Measurements from ENCODE around the gene ALPI. TPM values are rescaled to one million over a fixed set of nuclear protein-coding genes. Genes with fewer than 3 reads are reported as not detected.
"Not testable (repeated sequence)": the region's sequence is repeated elsewhere in the genome, so short reads cannot be mapped to it uniquely, and the experiment has no call there.

The ALPI gene
- total and polyA plus RNA-seq, 5 donors: not detected

GRCh38 chr2:232436381-232437194, 19.4 kb upstream of the ALPI start:
- Histone ChIP-seq H3K27me3 (ENCODE audit: control insufficient read depth, insufficient read depth) (no peaks in the 10 kb centered on the region), H3K27ac (ENCODE audit: low read length) (no peak overlapping the region), H3K9me3 (ENCODE audit: control insufficient read depth, low read length) (no peaks in the 10 kb centered on the region), H3K4me3 (ENCODE audit: low read length) (no peak overlapping the region), H3K4me1 (ENCODE audit: control insufficient read depth, insufficient read depth, low read length) (no peaks in the 10 kb centered on the region)
- intact Hi-C loops (cut with DNase I): loop anchor here in 2 of 4 donors (5.0 kb wide), 2 partner anchors 529 to 534 kb away; no protein-coding TSS in a partner anchor
- ATAC-seq: no peak
- DNase-seq: peak in 1 of 3 donors; percentile 7
- WGBS: 82% methylated on average over 15 of the region's 15 CpGs

- Histone ChIP-seq H3K4me3 (ENCODE audit: low read length) (no peak overlapping the region), H3K27me3 (ENCODE audit: control insufficient read depth, insufficient read depth) (no peaks in the 10 kb centered on the region), H3K27ac (ENCODE audit: low read length) (no peak overlapping the region), H3K4me1 (ENCODE audit: control insufficient read depth, insufficient read depth, low read length) (no peaks in the 10 kb centered on the region), H3K9me3 (ENCODE audit: control insufficient read depth, low read length) (no peaks in the 10 kb centered on the region)
- DNase-seq (no peak), ATAC-seq (no peak)
- 92% methylated on average over 12 of the region's 12 CpGs for WGBS
- intact Hi-C loops (cut with DNase I): loop anchor here in 2 of 4 donors (5.0 kb wide), 2 partner anchors 530 to 535 kb away; no protein-coding TSS in a partner anchor
These were observed 18.8 kb upstream of the ALPI start for GRCh38 chr2:232437195-232437571.

GRCh38 chr2:232438091-232438490, 17.9 kb upstream of the ALPI start:
- Histone ChIP-seq H3K27ac (ENCODE audit: low read length) (no peak overlapping the region), H3K9me3 (ENCODE audit: control insufficient read depth, low read length) (no peaks in the 10 kb centered on the region), H3K4me3 (ENCODE audit: low read length) (no peak overlapping the region), H3K27me3 (ENCODE audit: control insufficient read depth, insufficient read depth) (no peaks in the 10 kb centered on the region), H3K4me1 (ENCODE audit: control insufficient read depth, insufficient read depth, low read length) (no peaks in the 10 kb centered on the region)
- intact Hi-C loops (cut with DNase I): loop anchor here in 2 of 4 donors (5.0 kb wide), 2 partner anchors 531 to 536 kb away; no protein-coding TSS in a partner anchor
- WGBS: 83% methylated on average over 12 of the region's 12 CpGs
- DNase-seq: peak in 1 of 3 donors; percentile 10
- ATAC-seq: no peak

GRCh38 chr2:232438951-232439757, 16.8 kb upstream of the ALPI start:
- no peaks in the 10 kb centered on the region for H3K9me3 ChIP-seq (ENCODE audit: control insufficient read depth, low read length)
- H3K4me1 ChIP-seq (ENCODE audit: control insufficient read depth, insufficient read depth, low read length): no peaks in the 10 kb centered on the region
- intact Hi-C loops (cut with DNase I): loop anchor here in 2 of 4 donors (5.0 kb wide), 2 partner anchors 532 to 537 kb away; no protein-coding TSS in a partner anchor
- ATAC-seq (peak; percentile 53 to 59), DNase-seq (peak in 1 of 3 donors; percentile 60)
- no peaks in the 10 kb centered on the region for H3K27me3 ChIP-seq (ENCODE audit: control insufficient read depth, insufficient read depth)
- 70% methylated on average over 21 of the region's 22 CpGs for WGBS
- H3K4me3 ChIP-seq (ENCODE audit: low read length): no peak overlapping the region
- no peak overlapping the region for H3K27ac ChIP-seq (ENCODE audit: low read length)

GRCh38 chr2:232439758-232440135, 16.2 kb upstream of the ALPI start:
- DNase-seq (peak in 1 of 3 donors; percentile 33), ATAC-seq (no peak)
- Histone ChIP-seq H3K4me1 (ENCODE audit: control insufficient read depth, insufficient read depth, low read length) (no peaks in the 10 kb centered on the region), H3K9me3 (ENCODE audit: control insufficient read depth, low read length) (no peaks in the 10 kb centered on the region), H3K27me3 (ENCODE audit: control insufficient read depth, insufficient read depth) (no peaks in the 10 kb centered on the region), H3K27ac (ENCODE audit: low read length) (no peak overlapping the region), H3K4me3 (ENCODE audit: low read length) (no peak overlapping the region)
- intact Hi-C loops (cut with DNase I): loop anchor here in 3 of 4 donors (5.0 kb wide), 2 partner anchors 532 to 537 kb away; no protein-coding TSS in a partner anchor
- 32% methylated on average over 2 of the region's 5 CpGs for WGBS

GRCh38 chr2:232440220-232441018, 15.5 kb upstream of the ALPI start:
- not testable (repeated sequence) for H3K27me3 ChIP-seq (ENCODE audit: control insufficient read depth, insufficient read depth); H3K4me3 ChIP-seq (ENCODE audit: low read length); H3K4me1 ChIP-seq (ENCODE audit: control insufficient read depth, insufficient read depth, low read length); H3K27ac ChIP-seq (ENCODE audit: low read length); H3K9me3 ChIP-seq (ENCODE audit: control insufficient read depth, low read length)
- ATAC-seq (peak; percentile 76 to 81), DNase-seq (peak; percentile 80 to 93 (median 92))
- intact Hi-C loops (cut with DNase I): loop anchor here in 1 of 4 donors (5.0 kb wide), 1 partner anchor 533 kb away; no protein-coding TSS in a partner anchor
- WGBS: 20% methylated on average over 15 of the region's 16 CpGs

- WGBS: 74% methylated on average over 12 of the region's 12 CpGs
- intact Hi-C loops (cut with DNase I): loop anchor here in 1 of 4 donors (5.0 kb wide), 1 partner anchor 534 kb away; no protein-coding TSS in a partner anchor
- Histone ChIP-seq H3K27me3 (ENCODE audit: control insufficient read depth, insufficient read depth) (no peaks in the 10 kb centered on the region), H3K27ac (ENCODE audit: low read length) (no peak overlapping the region), H3K9me3 (ENCODE audit: control insufficient read depth, low read length) (no peaks in the 10 kb centered on the region), H3K4me3 (ENCODE audit: low read length) (no peak overlapping the region), H3K4me1 (ENCODE audit: control insufficient read depth, insufficient read depth, low read length) (no peaks in the 10 kb centered on the region)
- DNase-seq: no peak
- no peak for ATAC-seq
These were observed 14.8 kb upstream of the ALPI start for GRCh38 chr2:232441147-232441651.

- H3K27me3 ChIP-seq (ENCODE audit: control insufficient read depth, insufficient read depth); H3K4me1 ChIP-seq (ENCODE audit: control insufficient read depth, insufficient read depth, low read length); H3K4me3 ChIP-seq (ENCODE audit: low read length); H3K9me3 ChIP-seq (ENCODE audit: control insufficient read depth, low read length); H3K27ac ChIP-seq (ENCODE audit: low read length); DNase-seq; ATAC-seq: not testable (repeated sequence)
- intact Hi-C loops (cut with DNase I): loop anchor here in 1 of 4 donors (5.0 kb wide), 1 partner anchor 535 kb away; no protein-coding TSS in a partner anchor
- 79% methylated on average over 9 of the region's 10 CpGs for WGBS
These were observed 14.0 kb upstream of the ALPI start for GRCh38 chr2:232441922-232442321.

- DNase-seq (peak in 1 of 3 donors; percentile 57), ATAC-seq (peak in 1 of 2 donors; percentile 27)
- intact Hi-C loops (cut with DNase I): loop anchor here in 1 of 4 donors (5.0 kb wide), 1 partner anchor 535 kb away; no protein-coding TSS in a partner anchor
- not testable (repeated sequence) for H3K27ac ChIP-seq (ENCODE audit: low read length); H3K27me3 ChIP-seq (ENCODE audit: control insufficient read depth, insufficient read depth); H3K9me3 ChIP-seq (ENCODE audit: control insufficient read depth, low read length); H3K4me1 ChIP-seq (ENCODE audit: control insufficient read depth, insufficient read depth, low read length); H3K4me3 ChIP-seq (ENCODE audit: low read length)
- WGBS: 47% methylated on average over 13 of the region's 13 CpGs
These were observed 13.5 kb upstream of the ALPI start for GRCh38 chr2:232442431-232442830.

GRCh38 chr2:232443047-232443446, 12.9 kb upstream of the ALPI start:
- DNase-seq; H3K4me1 ChIP-seq (ENCODE audit: control insufficient read depth, insufficient read depth, low read length); H3K27me3 ChIP-seq (ENCODE audit: control insufficient read depth, insufficient read depth); H3K9me3 ChIP-seq (ENCODE audit: control insufficient read depth, low read length); H3K4me3 ChIP-seq (ENCODE audit: low read length); H3K27ac ChIP-seq (ENCODE audit: low read length): not testable (repeated sequence)
- WGBS: 76% methylated on average over 12 of the region's 13 CpGs
- peak in 1 of 2 donors; percentile 43 for ATAC-seq
- intact Hi-C loops (cut with DNase I): loop anchor here in 1 of 4 donors (5.0 kb wide), 1 partner anchor 536 kb away; no protein-coding TSS in a partner anchor

All from right cardiac atrium (tissue), 5 donors.